ENCODE results near the gene ZNF106.

ZNF106 gene

DNA sequence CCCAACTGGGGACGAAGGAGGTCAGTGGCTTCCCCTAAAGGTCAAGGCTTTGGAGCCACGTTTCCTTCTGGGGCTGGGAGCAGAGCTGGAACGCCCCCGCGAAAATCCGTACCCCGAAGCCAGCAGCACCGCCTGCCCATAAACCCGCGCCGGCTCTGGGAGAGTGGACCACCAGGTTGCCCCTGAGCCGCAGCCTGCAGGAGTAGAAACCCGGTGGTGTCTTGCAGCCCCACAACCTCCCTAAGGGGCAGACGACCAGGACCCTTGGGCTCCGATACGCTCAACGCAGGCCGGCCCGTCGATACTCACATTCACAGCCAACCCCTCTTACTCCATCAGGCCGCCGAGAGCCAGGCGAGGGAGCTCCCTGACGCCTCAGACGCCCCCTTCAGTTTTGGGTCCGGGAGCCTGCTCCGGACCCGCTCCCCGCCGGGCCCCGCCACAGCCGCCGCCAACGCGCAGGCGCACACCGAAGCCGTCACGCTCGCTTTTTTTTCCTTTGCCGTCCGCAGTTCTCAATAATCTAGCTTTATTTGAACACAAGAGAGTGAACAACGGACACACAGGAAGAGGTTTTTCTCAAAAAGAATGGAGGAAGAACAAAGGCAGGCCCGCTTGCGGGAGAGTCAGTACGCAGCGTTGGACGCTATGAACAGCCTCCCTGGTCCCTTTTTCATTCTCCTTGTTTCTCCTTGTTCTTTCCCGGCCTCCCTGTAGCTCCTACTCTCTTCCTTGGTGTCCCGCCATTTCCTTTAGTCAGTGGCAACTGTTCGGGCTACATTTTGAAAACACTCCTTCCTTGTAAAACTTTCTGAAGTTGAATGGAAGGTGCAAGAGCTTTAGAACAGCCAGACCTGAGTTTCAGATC, at the start of gene ZNF106:
ZNF106 (minus strand) TSS at position 471 of the 868 bp plus-strand sequence. CDS start 18,852 bp downstream, outside the sequence.
- no peak for TF ChIP-seq CTCF (IDR thresholded peaks at IDR 0.05; ENCODE audit: borderline replicate concordance, insufficient read depth, low read depth, low read length)
- H3K4me3 ChIP-seq (ENCODE audit: low read depth, low read length) = peak within 1 kb of the TSS; percentile 88

DNA sequence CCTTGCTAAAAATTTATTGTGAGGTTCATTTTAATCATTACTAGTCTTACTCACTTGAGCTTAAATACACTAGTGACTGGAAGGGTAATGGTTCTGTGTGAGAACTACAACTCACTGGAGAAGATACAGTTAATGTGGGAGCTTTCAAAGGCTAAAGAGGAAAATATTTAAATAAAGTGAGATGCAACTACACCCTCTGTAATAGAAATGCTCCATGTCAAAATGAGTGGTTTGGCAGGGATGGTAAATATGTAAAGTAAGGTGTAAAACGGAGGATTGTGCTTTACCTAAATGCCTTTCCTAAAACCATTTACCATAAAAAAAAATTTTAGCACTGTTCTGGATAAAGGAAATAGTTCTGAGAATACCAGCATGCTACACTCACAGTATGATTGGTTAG, 42.3 kb upstream of the ZNF106 start:
- H3K4me3 ChIP-seq (ENCODE audit: low read depth, low read length) = no peak overlapping the region
- TF ChIP-seq CTCF (IDR thresholded peaks at IDR 0.05; ENCODE audit: borderline replicate concordance, insufficient read depth, low read depth, low read length) = no peak

- no peak for TF ChIP-seq CTCF (IDR thresholded peaks at IDR 0.05; ENCODE audit: borderline replicate concordance, insufficient read depth, low read depth, low read length)
- no peak overlapping the region for H3K4me3 ChIP-seq (ENCODE audit: low read depth, low read length)
Measured at GRCh38 chr15:42528970-42529369, 38.0 kb upstream of the ZNF106 start.

- no peak overlapping the region for H3K4me3 ChIP-seq (ENCODE audit: low read depth, low read length)
- no peak for TF ChIP-seq CTCF (IDR thresholded peaks at IDR 0.05; ENCODE audit: borderline replicate concordance, insufficient read depth, low read depth, low read length)
Measured at GRCh38 chr15:42523331-42523730, 32.4 kb upstream of the ZNF106 start.

DNA sequence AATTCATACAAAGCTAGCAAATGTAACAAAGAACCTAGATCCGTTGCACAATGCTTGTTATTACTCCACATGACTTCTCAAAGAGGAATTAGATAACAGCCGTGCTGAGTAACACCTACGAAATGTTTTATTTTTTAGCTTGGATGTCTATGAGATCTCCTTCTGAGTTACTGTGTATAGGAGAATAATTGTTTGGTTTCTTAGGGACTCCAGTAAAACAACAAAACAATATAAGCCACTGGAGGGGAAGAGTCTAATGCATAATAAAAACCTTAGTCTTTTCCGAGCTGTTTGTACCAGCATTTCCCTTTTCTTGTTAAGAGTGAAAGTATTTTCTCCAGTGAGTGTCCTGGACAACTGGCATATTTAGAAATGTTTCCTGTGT, 20.1 kb upstream of the ZNF106 start:
- TF ChIP-seq CTCF (IDR thresholded peaks at IDR 0.05; ENCODE audit: borderline replicate concordance, insufficient read depth, low read depth, low read length) = no peak

GRCh38 chr15:42510258-42511006, 19.5 kb upstream of the ZNF106 start:
- TF ChIP-seq CTCF (IDR thresholded peaks at IDR 0.05; ENCODE audit: borderline replicate concordance, insufficient read depth, low read depth, low read length) = no peak
- no peak overlapping the region for H3K4me3 ChIP-seq (ENCODE audit: low read depth, low read length)

More for the DNA sequence above, 20.1 kb upstream of the ZNF106 start:
- no peak overlapping the region for H3K4me3 ChIP-seq (ENCODE audit: low read depth, low read length)

Data from GM12875 (cell line).